Measurements from ENCODE around the gene OSBP. TPM values are rescaled to one million over a fixed set of nuclear protein-coding genes. Genes with fewer than 3 reads are reported as not detected.

Gene OSBP
- total and polyA plus RNA-seq, 9 of the 15 experiments (the other 6 are each of a cell fraction or from before 2014, with no cell fraction given) = 11.7 to 49.0 (median 28.7) TPM

- H2AFZ ChIP-seq (ENCODE audit: low read depth, low read length) = no peak overlapping the region
- H3K36me3 ChIP-seq (ENCODE audit: control insufficient read depth, insufficient read depth, low read length) = peaks cover 94% of the 10 kb centered on the region
- H3K4me3 ChIP-seq = no peak overlapping the region
- intact Hi-C loops (cut with micrococcal nuclease) = no loop called here
- ChIA-PET CTCF (ENCODE audit: low intra/inter-chr PET ratio) (no interaction called here), POLR2A (interaction anchor here (1.0 to 1.5 kb wide), 4 partner anchors 10 to 61 kb away, joined by 3 to 4 read pairs (median 4); no protein-coding TSS in a partner anchor)
- H3K9ac ChIP-seq (ENCODE audit: insufficient read depth in 1 of 2, low read depth in 2 of 2, low read length in 2 of 2) = no peak overlapping the region
- no peaks in the 10 kb centered on the region for H4K20me1 ChIP-seq (replicated peaks; ENCODE audit: control insufficient read depth, insufficient read depth, low read length)
- in situ Hi-C loops (cut with MboI) = no loop called here
- no peak overlapping the region for H3K4me2 ChIP-seq (ENCODE audit: insufficient read depth, low read length)
- H3K4me1 ChIP-seq (replicated peaks in 1 of 2; ENCODE audit: control insufficient read depth in 2 of 2, insufficient read depth in 2 of 2, low read length in 2 of 2) = no peaks in the 10 kb centered on the region
- 92% methylated on average over 4 of the region's 4 CpGs for WGBS (ENCODE audit: insufficient coverage, low coverage, missing lambda C conversion rate)
- ATAC-seq (no peak), DNase-seq (ENCODE audit: extremely low read depth in 1 of 4, low spot score in 3 of 4) (no peak), FAIRE-seq (peak; percentile 51)
- no peak overlapping the region for H3K27ac ChIP-seq (ENCODE audit: extremely low read depth, low read depth, low read length)
- H3K27me3 ChIP-seq (ENCODE audit: control insufficient read depth in 2 of 2, insufficient read depth in 2 of 2, low read length in 2 of 2) = no peaks in the 10 kb centered on the region
- no peaks in the 10 kb centered on the region for H3K9me3 ChIP-seq (replicated peaks; ENCODE audit: control insufficient read depth, insufficient read depth, low read depth, low read length)
- no TSS peak for BruUV-seq (replicated peaks)
- H3K9me1 ChIP-seq (ENCODE audit: control insufficient read depth, insufficient read depth, low read length) = no peaks in the 10 kb centered on the region
- no peaks in the 10 kb centered on the region for H3K79me2 ChIP-seq (ENCODE audit: control insufficient read depth, insufficient read depth, low read length)
- no peak for TF ChIP-seq TAF7 (tag; IDR thresholded peaks at IDR 0.05)
- TF ChIP-seq ZNF318 (IDR thresholded peaks at IDR 0.05; ENCODE audit: borderline replicate concordance in 1 of 2, low read depth in 1 of 2) = no peak
- no peak for TF ChIP-seq ZNF224 (CRISPR knock-in tag; IDR thresholded peaks at IDR 0.05)
- no peak for TF ChIP-seq PATZ1 (CRISPR knock-in tag; IDR thresholded peaks at IDR 0.05; ENCODE audit: borderline replicate concordance)
- TF ChIP-seq FOSL1 (tag; conservative IDR thresholded peaks at IDR 0.05) = no peak
- TF ChIP-seq GTF3C2 (IDR thresholded peaks at IDR 0.05; ENCODE audit: borderline replicate concordance, extremely low read depth, insufficient read length) = no peak
Measured at GRCh38 chr11:59654893-59655292, 39.3 kb upstream of the OSBP start.

Data from K562 (cell line).